DOHH2 (cell line): ENCODE measurements around the gene ZCWPW1.
"Not testable (repeated sequence)": the region's sequence is repeated elsewhere in the genome, so short reads cannot be mapped to it uniquely, and the experiment has no call there.

Experiments used
- EZH2phosphoT487 ChIP-seq: fragments of 200-600 bp; sonication (generic); IDR thresholded peaks from 2 replicates; pipeline ENCODE4 v1.6.1; 2017; ENCODE audit warnings: borderline replicate concordance, mild to moderate bottlenecking, antibody characterized with exemption, low read length, moderate library complexity, mixed read lengths
- TF ChIP-seq, protein P1 (sequence below): fragments of 200-600 bp; sonication (generic); IDR thresholded peaks from one replicate; pipeline ENCODE4 v1.5.1; 2014; ENCODE audit warnings: antibody characterized with exemption, mild to moderate bottlenecking, low read depth, low read length; ENCODE audit not compliant: poor library complexity, severe bottlenecking

DNA sequence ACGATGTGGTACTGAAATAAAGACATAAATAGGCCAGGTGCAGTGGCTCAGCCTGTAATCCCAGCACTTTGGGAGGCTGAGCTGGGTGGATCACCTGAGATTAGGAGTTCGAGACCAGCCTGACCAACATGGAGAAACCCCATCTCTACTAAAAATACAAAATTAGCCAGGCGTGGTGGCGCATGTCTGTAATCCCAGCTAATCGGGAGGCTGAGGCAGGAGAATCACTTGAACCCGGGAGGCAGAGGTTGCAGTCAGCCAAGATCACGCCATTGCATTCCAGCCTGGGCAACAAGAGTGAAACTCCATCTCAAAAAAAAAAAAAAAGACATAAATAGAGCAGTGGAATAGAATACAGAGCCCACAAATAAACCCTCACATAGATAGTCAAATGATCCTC is 64.7 kb downstream of the ZCWPW1 start:
- TF ChIP-seq, protein P1, sequence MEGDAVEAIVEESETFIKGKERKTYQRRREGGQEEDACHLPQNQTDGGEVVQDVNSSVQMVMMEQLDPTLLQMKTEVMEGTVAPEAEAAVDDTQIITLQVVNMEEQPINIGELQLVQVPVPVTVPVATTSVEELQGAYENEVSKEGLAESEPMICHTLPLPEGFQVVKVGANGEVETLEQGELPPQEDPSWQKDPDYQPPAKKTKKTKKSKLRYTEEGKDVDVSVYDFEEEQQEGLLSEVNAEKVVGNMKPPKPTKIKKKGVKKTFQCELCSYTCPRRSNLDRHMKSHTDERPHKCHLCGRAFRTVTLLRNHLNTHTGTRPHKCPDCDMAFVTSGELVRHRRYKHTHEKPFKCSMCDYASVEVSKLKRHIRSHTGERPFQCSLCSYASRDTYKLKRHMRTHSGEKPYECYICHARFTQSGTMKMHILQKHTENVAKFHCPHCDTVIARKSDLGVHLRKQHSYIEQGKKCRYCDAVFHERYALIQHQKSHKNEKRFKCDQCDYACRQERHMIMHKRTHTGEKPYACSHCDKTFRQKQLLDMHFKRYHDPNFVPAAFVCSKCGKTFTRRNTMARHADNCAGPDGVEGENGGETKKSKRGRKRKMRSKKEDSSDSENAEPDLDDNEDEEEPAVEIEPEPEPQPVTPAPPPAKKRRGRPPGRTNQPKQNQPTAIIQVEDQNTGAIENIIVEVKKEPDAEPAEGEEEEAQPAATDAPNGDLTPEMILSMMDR, result not testable (repeated sequence)
- TF ChIP-seq EZH2phosphoT487, result not testable (repeated sequence)
